WI38 (cell line): ENCODE data around the gene PILRA.

Experiments
- H3K4me3 ChIP-seq: 2 replicates; pipeline ENCODE4 v1.5.1; 2011; ENCODE audit warnings: low read depth, mild to moderate bottlenecking, control low read depth, low read length
- TF ChIP-seq, protein P1 (sequence below): IDR thresholded peaks from 2 replicates; pipeline ENCODE4 v1.5.1; 2012; ENCODE audit warnings: low read depth, mild to moderate bottlenecking, control low read depth, low read length

PILRA gene

DNA sequence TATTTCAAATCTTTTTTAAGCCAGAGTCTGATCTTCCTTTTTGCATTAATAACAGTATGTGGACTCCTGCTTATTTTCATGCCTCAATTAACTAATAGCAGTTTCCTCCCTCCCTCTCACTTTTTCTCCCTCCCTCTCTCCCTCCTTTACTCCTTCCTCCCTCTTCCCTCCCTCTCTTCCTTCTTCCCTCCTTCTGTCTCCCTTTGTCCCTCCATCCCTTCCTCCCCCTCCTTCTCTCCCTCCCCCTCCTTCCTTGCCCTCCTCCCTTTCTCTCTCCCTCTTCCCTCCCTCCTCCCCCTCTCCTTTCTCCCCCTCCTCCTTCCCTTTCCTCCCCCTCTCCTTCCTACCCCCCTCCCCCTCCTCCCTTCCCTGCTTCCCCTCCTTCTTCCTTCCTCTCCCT lies 53.2 kb downstream of the PILRA start:
- no peak overlapping the region for H3K4me3 ChIP-seq
- TF ChIP-seq, protein P1, sequence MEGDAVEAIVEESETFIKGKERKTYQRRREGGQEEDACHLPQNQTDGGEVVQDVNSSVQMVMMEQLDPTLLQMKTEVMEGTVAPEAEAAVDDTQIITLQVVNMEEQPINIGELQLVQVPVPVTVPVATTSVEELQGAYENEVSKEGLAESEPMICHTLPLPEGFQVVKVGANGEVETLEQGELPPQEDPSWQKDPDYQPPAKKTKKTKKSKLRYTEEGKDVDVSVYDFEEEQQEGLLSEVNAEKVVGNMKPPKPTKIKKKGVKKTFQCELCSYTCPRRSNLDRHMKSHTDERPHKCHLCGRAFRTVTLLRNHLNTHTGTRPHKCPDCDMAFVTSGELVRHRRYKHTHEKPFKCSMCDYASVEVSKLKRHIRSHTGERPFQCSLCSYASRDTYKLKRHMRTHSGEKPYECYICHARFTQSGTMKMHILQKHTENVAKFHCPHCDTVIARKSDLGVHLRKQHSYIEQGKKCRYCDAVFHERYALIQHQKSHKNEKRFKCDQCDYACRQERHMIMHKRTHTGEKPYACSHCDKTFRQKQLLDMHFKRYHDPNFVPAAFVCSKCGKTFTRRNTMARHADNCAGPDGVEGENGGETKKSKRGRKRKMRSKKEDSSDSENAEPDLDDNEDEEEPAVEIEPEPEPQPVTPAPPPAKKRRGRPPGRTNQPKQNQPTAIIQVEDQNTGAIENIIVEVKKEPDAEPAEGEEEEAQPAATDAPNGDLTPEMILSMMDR = no peak

DNA sequence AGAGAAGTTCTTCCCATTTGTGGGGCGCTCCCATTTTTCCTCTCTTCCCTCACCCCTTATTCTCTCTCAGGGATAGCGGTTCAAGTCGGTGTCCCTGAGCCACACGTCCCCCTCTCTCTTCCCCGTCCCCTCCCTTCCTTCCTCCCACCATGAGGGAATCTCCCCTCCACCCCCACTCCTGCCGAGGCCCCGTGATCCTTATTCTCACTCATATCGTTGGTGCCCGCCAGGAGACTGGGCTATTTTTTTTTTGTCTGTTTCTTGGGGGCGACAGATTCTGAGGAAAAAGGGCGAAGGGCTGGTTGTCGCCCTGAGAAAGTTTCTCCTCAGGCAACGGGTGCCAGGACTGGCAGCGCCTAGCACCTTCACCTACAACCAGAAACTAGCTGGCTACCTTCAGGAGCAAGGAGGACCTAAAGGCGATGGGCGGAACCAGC lies 54.5 kb downstream of the PILRA start:
- H3K4me3 ChIP-seq = peak overlapping the region; percentile 81
- TF ChIP-seq, protein P1 = no peak

DNA sequence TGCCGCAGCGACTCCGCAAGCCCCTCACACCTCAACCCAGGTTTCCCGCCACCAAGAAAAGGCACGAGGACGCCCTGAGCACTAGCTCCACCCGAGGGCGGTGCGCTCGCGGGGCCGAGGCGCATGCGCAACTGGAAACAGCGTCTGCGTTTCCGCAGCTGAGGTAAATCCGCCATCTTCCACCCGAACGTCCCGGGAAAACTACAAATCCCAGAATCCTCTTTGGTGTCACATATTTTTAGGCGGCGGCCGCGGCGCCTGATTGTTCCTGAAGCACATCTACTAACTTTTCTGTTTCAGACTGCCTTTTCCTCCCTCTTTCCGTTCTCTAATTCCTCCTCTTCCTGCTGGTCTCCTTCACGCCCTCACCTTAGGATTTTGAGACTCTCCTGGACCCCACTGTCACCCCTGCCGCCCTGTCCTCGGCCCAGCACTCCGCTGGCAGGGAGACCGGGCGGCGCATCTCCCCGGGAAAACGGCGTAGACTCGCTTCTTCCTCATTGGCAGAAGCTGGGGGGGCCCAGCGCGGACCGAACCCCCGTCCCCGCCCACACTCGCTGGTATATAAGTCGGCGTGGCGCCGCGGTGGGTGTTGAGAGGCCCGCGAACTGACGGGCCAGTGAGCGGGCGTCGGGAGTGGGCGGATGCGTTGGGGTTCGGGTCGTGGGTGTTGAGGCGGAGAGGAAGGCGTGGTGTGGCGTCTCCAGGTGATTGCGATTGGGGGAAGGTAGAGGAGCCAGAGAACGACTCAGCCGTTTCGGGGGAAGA lies 55.1 kb downstream of the PILRA start, which contains the start of gene ZCWPW1:
ZCWPW1 (minus strand) TSS at position 505 of the 768 bp plus-strand sequence. CDS start 8,054 bp downstream, outside the sequence.
- peak within 1 kb of the TSS; percentile 81 for H3K4me3 ChIP-seq
- TF ChIP-seq, protein P1 = no peak

DNA sequence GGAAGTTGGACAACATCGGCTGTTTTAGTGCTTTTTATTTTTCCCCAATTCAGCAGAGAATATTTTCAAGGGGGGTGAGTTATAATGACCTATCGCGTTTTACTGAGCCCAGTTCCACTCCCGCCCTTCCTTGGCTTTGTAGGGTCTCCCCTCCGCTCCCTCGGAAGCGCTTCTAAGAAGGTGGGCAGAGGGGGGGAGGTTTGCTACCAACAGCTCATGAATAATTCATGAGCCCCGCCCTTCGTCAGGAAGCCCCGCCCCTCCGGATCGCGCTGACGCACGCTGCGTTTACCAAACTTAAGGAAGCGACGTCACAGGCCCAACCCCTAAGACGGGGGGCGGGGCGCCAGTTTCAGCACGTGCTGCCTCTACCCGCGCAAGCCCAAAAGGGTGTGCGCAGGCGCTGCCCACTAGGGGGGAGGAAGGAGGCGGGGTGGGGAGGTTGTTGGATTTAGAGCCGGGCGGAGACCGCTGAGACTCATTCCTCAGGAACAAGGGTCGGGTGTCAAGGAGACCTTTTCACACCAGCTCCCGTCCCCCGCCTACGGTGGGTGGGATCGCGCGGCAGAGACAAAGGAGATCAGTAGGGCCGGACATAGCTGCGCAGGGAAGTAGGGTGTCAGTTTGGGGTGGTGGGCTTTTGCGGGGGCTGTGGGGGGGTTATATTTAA lies 55.8 kb downstream of the PILRA start:
- TF ChIP-seq, protein P1 = no peak
- peak overlapping the region; percentile 81 for H3K4me3 ChIP-seq

DNA sequence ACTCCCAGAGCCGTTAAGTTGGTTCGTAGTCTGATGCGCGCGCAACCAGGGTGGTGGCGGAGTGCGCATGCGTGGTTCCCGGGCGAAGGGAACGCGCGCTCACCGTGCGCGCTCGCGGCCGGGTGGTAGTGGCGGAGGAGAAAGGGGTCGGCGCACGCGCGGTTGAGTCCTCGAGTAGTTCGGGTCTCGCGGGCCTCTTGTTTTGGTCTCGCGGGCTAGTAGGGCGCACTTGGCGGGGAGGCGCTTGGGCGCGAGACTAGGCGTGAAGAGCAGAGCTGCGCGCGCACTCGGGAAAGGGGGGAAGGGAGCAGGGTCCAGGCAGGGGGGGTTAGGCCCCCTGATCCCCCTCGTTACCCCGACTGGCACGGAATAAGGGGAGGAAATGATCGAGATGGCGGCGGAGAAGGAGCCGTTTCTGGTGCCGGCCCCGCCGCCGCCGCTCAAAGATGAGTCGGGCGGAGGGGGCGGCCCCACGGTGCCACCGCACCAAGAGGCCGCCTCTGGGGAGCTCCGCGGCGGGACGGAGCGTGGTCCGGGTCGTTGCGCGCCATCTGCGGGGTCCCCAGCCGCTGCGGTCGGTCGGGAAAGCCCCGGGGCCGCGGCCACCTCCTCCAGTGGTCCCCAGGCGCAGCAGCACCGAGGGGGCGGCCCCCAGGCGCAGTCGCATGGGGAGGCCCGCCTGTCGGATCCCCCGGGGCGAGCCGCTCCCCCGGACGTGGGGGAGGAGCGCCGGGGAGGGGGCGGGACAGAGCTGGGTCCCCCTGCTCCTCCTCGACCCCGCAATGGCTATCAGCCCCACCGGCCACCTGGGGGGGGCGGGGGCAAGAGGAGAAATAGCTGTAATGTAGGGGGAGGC lies 56.6 kb downstream of the PILRA start, which contains the start of gene MEPCE:
MEPCE (plus strand) TSS at position 195 of the 856 bp plus-strand sequence; CDS start at position 383, 188 bp downstream.
- TF ChIP-seq, protein P1 = no peak
- peak within 1 kb of the TSS; percentile 81 for H3K4me3 ChIP-seq

DNA sequence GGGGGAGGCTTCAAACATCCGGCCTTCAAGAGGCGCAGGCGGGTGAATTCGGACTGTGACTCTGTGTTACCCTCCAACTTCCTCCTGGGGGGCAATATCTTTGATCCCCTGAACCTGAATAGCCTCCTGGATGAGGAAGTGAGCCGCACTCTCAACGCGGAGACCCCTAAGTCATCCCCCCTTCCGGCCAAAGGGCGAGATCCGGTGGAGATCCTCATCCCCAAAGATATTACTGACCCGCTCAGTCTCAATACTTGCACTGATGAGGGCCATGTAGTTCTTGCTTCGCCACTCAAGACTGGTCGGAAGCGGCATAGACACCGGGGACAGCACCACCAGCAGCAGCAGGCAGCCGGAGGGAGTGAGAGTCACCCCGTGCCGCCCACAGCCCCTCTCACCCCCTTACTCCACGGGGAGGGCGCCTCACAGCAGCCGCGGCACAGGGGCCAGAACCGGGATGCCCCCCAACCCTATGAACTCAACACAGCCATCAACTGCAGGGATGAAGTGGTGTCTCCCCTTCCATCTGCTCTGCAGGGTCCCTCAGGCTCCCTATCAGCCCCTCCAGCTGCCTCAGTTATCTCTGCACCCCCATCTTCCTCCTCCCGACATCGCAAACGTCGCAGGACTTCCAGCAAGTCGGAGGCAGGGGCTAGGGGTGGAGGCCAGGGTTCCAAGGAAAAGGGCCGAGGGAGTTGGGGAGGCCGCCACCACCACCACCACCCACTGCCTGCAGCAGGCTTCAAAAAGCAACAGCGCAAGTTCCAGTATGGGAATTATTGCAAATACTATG lies 57.4 kb downstream of the PILRA start:
- TF ChIP-seq, protein P1 = no peak
- peak overlapping the region; percentile 81 for H3K4me3 ChIP-seq
